Mesodermal cell (in vitro differentiated cells): ENCODE measurements around the gene AKR1B1.

Source experiments
- H3K27ac ChIP-seq: 2 replicates; pipeline ENCODE4 v1.7.0; 2013; ENCODE audit warnings: mild to moderate bottlenecking, low read depth, low read length, moderate library complexity; ENCODE audit not compliant: severe bottlenecking
- H3K36me3 ChIP-seq: 2 replicates; pipeline ENCODE4 v1.7.1; 2013; ENCODE audit warnings: mild to moderate bottlenecking, low read length, moderate library complexity; ENCODE audit not compliant: control insufficient read depth, insufficient read depth
- H3K4me1 ChIP-seq: one replicate; pipeline ENCODE4 v1.7.1; 2013; ENCODE audit warnings: mild to moderate bottlenecking, low read length; ENCODE audit not compliant: insufficient read depth, control insufficient read depth, poor library complexity, severe bottlenecking
- H3K4me3 ChIP-seq: 2 replicates; pipeline ENCODE4 v1.7.0; 2013; ENCODE audit warnings: low read length, control low read depth, mild to moderate bottlenecking; ENCODE audit not compliant: insufficient read depth, poor library complexity, severe bottlenecking; ENCODE audit errors: extremely low read depth
- H3K9me3 ChIP-seq: 2 replicates; pipeline ENCODE4 v1.7.1; 2013; ENCODE audit warnings: mild to moderate bottlenecking, low read length, moderate library complexity; ENCODE audit not compliant: control insufficient read depth
- WGBS, 2 experiments: methylation state at CpG; one replicate each; pipeline ENCODE4 v1.1.5; 2013; ENCODE audit warnings: missing lambda C conversion rate in 2 of 2; ENCODE audit not compliant: insufficient coverage in 2 of 2; 5-methylcytosine and 5-hydroxymethylcytosine counted together

AKR1B1 gene

DNA sequence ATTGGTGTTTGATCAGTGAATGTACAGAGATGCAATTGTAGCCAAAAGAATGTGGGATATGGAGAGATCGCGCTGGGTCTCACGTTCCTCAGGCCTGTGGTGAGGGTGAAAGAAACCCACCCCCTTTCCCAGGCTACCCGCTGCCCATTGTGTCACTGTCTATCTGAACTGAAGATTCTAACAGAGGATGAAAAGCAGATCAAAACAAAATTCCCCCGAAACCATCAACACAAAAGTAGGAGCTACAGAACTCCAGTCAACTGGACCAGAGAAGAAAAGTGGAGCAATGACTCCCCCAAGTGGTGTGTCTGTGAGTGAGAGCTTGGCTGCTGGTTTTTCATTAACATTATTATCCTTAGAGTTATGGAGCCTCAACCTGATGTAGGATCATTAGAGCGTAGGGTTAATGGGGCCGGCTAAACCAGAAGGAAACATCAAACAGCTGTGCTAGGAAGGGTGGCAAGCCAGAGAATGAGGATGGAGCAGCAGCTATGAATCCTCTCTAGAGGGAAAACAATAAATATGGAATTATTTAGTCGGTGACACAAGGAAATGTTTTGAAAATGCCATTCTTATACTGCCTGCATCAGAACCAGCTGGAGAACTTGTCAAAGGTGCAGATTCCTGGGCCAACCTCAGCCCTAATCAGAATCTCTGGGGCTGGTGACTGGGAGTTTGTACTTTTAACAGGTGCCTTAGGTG, 38.3 kb downstream of the AKR1B1 start:
- H3K27ac ChIP-seq = no peak overlapping the region
- 53 to 72% methylated on average over 2 to 3 of the region's 8 CpGs for WGBS, 2 experiments
- H3K4me1 ChIP-seq = no peaks in the 10 kb centered on the region

DNA sequence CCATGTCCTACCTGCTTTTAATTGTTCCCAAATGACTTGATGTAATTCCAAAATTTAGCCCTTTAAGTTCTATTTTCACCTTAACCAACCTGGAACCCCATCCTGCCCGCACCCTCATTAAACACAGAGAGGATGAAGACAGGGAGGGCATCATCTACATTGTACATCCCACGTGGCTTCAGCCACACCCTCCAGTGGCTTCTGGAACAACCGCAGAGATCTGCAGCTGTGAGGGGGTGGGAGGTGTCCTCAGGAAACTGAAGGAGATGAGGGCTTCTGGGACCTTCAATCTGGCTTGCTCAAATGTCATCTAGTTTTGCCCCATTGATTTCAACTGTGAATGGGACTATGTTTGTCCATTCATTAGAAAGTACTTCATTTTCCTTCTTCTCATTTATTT, 39.0 kb downstream of the AKR1B1 start:
- H3K27ac ChIP-seq = no peak overlapping the region
- no peaks in the 10 kb centered on the region for H3K36me3 ChIP-seq
- H3K9me3 ChIP-seq = no peaks in the 10 kb centered on the region
- H3K4me1 ChIP-seq = no peaks in the 10 kb centered on the region
- 80% methylated on average over 1 of the region's 3 CpGs; no CpG with 5 or more reads in 1 of the 2 experiments for WGBS, 2 experiments
- H3K4me3 ChIP-seq = no peak overlapping the region

More for the DNA sequence above, 38.3 kb downstream of the AKR1B1 start:
- Histone ChIP-seq H3K9me3 (no peaks in the 10 kb centered on the region), H3K4me3 (no peak overlapping the region), H3K36me3 (no peaks in the 10 kb centered on the region)

DNA sequence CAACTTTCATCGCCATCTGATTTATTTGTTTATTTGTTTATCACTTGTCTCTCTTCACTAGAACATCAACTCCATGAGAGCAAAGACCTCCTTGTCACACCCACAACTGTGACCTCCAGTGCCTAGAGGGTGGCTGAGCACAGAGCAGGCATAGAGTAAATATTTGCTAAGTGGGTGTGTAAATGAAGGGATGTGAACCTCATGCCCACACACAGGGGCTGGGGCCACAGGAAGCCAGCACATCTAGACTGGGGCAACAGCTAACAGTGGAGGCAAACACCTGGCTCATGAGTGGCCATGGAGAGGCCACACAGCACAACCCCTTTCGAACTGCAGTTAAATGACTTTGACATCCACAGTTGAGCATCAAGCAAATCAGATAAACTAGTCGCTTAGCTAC, 39.8 kb downstream of the AKR1B1 start:
- Histone ChIP-seq H3K4me1 (no peaks in the 10 kb centered on the region), H3K9me3 (no peaks in the 10 kb centered on the region), H3K27ac (no peak overlapping the region), H3K4me3 (no peak overlapping the region), H3K36me3 (no peaks in the 10 kb centered on the region)
- 93% methylated on average over 3 of the region's 3 CpGs; no CpG with 5 or more reads in 1 of the 2 experiments for WGBS, 2 experiments

DNA sequence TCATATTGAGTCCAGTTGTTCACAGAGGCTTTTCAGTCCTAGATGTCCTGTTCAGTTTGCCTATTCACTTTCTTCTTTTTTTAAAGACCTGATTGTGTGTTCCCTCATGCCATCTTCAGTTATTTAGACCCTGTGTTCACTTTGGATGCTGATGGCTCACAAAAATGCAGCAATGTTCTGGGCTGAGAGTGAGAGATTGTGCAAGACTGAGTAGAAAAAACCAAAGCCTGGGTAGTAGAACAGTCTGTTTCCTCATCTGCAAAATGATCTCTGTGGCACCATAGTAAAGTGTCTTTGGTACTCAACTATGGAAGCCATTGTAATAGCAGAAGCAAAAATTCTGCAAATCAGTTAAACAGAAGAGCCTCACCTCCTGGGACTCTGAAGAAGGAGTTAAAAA, 43.2 kb downstream of the AKR1B1 start:
- Histone ChIP-seq H3K27ac (no peak overlapping the region), H3K4me1 (no peaks in the 10 kb centered on the region), H3K4me3 (no peak overlapping the region), H3K36me3 (no peaks in the 10 kb centered on the region), H3K9me3 (no peaks in the 10 kb centered on the region)

DNA sequence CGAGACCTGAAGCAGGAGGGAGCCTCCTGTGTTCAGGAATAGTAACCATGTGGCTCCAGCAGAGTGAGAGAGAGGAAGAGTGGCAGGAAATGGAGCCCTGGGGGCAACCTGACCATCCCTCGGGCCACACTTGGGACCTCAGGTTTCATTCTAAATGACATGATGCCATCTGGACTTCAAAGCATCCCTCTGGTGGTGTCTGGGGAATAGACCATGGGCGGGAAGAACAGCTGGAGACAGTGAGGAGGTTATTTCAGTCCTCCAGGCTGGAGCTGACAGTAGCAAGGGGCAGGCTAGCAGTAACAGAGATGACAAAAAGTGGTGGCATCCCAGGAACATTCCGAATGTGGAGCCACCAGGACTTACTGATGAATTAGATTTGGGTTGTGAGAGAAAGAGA, 44.8 kb downstream of the AKR1B1 start:
- Histone ChIP-seq H3K27ac (no peak overlapping the region), H3K9me3 (no peaks in the 10 kb centered on the region), H3K4me3 (no peak overlapping the region), H3K36me3 (no peaks in the 10 kb centered on the region), H3K4me1 (no peaks in the 10 kb centered on the region)
- 72 to 83% methylated on average over 3 to 4 of the region's 4 CpGs for WGBS, 2 experiments

DNA sequence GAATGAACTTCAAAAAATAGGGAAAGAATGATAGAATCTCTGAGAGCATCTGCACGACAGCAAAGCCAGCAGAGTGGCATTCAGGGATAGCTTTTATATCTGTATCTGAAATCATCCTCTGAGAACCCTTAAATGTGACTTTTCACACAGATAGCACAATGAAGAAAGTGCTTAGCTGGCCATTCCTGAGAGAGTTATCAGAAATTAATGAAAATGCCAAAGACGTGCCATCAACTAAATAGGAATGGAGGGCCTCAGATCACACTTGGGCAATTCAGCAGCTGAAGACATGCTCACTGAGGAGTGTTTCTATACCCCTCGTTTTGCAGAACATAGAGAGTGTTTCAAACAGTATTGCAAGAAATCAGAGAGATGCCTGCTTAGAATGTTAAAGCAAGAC, 51.6 kb downstream of the AKR1B1 start:
- H3K36me3 ChIP-seq = no peaks in the 10 kb centered on the region
- no peaks in the 10 kb centered on the region for H3K4me1 ChIP-seq
- H3K9me3 ChIP-seq = no peaks in the 10 kb centered on the region
- H3K4me3 ChIP-seq = no peak overlapping the region
- WGBS, 2 experiments = 75 to 79% methylated on average over 3 of the region's 3 CpGs
- no peak overlapping the region for H3K27ac ChIP-seq

DNA sequence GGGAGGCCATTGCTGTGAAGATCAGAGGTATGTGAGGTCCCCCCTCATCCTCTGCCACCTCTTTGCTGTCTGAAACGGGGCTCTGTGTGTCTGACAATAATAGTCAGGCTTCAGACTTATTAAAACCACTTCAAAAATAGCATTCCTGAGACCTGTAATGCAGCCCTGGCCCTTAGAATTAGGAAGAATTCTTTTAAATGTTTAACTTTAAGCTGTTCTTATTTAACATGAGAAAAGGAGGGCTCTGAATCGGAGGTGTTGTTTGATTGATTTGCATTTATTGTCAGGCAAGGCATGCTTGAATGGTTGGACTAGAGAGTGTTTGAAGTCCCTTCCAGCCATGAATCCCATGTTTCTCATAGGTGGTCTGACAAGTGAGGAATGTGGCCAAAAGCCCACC, 52.5 kb downstream of the AKR1B1 start:
- no peaks in the 10 kb centered on the region for H3K4me1 ChIP-seq
- H3K9me3 ChIP-seq = no peaks in the 10 kb centered on the region
- H3K4me3 ChIP-seq = no peak overlapping the region
- H3K27ac ChIP-seq = no peak overlapping the region
- WGBS, 2 experiments = 40% methylated on average over 1 of the region's 2 CpGs
- no peaks in the 10 kb centered on the region for H3K36me3 ChIP-seq

DNA sequence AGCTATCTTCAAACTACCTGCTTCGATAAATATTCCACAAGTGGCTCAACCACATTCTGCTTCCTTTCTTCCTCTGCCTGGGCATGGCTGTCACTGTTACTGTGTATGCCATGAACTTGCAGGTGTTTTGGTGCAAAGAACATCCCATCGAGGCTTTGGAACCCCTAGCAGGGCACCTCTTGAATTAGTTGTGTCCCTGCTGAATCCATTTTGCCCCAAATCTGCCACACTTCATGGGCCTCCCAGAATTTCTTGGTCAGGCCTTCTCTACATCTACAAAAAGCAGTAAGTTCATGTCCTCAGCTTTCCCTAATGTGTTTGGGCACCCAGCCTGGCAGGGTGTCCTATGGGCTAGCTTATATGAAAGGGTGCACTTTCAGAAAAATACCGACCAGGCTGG, 53.6 kb downstream of the AKR1B1 start:
- no peaks in the 10 kb centered on the region for H3K4me1 ChIP-seq
- WGBS, 2 experiments = 71 to 76% methylated on average over 3 of the region's 3 CpGs
- no peak overlapping the region for H3K27ac ChIP-seq
- H3K4me3 ChIP-seq = no peak overlapping the region
- no peaks in the 10 kb centered on the region for H3K36me3 ChIP-seq
- H3K9me3 ChIP-seq = no peaks in the 10 kb centered on the region

DNA sequence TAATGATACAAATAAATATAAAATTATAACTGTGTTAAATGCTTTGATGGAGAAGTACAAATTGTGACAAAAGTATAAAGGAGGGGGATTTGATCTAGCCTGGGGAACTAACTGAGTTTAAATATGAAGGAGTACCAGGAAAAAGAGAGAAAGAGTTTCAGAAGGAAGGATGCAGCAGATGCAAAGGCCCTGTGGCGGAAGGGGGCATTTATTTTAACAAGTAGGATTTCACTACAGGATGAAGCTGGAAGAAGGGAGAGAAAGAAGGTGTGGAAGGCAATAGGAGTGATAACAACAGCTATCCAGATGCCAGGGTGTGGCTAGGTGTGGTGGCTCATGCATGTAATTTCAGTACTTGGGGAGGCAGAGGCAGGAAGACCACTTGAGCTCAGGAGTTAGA, 55.8 kb downstream of the AKR1B1 start:
- Histone ChIP-seq H3K36me3 (no peaks in the 10 kb centered on the region), H3K9me3 (no peaks in the 10 kb centered on the region), H3K4me1 (no peaks in the 10 kb centered on the region), H3K27ac (no peak overlapping the region), H3K4me3 (no peak overlapping the region)
- 92 to 100% methylated on average over 1 of the region's 1 CpG for WGBS, 2 experiments

DNA sequence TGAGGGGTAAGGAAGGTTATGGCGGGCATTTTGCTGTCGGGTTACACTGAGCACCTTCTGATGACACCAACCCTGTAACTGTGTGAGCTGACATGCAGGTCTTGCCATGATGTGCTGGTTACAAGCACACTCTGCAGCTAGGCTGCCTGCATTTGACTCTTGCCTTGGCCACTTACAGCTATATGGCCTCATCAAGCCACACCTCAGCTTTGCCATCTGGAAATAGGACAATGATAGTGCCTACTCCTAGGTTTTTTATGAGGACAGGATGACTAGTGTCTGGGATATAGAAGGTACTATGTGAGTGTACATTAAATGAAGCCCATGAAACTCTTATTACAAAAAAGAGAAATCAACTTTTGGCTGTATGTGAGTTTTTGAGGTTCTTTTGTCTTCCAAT, 58.0 kb downstream of the AKR1B1 start:
- H3K9me3 ChIP-seq = no peaks in the 10 kb centered on the region
- no peaks in the 10 kb centered on the region for H3K4me1 ChIP-seq
- no peak overlapping the region for H3K27ac ChIP-seq
- no peaks in the 10 kb centered on the region for H3K36me3 ChIP-seq
- no peak overlapping the region for H3K4me3 ChIP-seq
- 90% methylated on average over 2 of the region's 2 CpGs; no CpG with 5 or more reads in 1 of the 2 experiments for WGBS, 2 experiments

DNA sequence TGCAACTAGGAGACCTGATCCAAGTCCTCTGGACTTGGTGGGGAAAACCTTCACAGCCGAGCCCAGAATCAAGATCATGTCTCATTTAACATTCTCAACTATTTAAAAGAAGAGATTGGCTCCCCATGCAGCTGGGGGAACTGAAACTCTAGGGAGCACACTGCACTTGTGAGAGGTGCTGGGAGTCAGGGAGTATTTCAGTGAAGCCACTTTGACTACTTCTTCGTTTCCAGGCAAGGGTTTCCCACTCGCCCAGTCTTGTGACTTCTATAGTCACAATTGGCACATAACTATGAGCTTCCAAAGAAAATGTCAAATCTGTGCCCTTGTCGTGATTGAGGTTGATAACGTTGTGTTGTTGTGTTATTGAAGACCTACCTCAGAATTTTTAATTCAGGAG, 62.9 kb downstream of the AKR1B1 start:
- Histone ChIP-seq H3K27ac (no peak overlapping the region), H3K36me3 (no peaks in the 10 kb centered on the region), H3K4me3 (no peak overlapping the region), H3K9me3 (no peaks in the 10 kb centered on the region), H3K4me1 (no peaks in the 10 kb centered on the region)
- WGBS, 2 experiments = 94 to 100% methylated on average over 1 to 3 of the region's 5 CpGs
